Measurements from ENCODE around the gene FGF14.

Gene FGF14

DNA sequence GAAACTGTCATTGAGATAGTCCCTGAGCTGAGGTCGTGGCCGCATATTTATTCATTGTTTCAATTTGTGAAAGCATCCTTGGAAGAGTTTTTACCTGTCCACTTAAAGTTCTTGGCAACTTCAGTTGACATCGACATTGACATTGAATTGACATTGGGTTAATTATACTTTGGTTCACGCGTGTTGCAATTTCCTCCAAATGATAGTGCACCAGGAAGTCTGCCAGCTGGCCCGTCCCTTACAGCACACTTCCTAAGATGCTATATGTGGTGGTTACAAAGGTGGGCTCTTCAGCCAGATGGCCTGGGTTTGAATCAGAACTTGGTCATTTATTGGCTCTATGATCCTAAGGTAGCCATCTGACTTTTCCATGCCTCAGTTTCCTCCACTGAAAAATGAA is 176.0 kb downstream of the FGF14 start:
- in situ Hi-C loops (cut with HindIII; ENCODE audit: low pct_ligation_motif_present, low sequenced_read_pairs): no loop called here
- Histone ChIP-seq H3K4me3 (ENCODE audit: low read depth, low read length) (no peak overlapping the region), H3K36me3 (replicated peaks) (no peaks in the 10 kb centered on the region), H3K27ac (no peak overlapping the region), H3K27me3 (replicated peaks) (no peaks in the 10 kb centered on the region)
- TF ChIP-seq, protein P1, sequence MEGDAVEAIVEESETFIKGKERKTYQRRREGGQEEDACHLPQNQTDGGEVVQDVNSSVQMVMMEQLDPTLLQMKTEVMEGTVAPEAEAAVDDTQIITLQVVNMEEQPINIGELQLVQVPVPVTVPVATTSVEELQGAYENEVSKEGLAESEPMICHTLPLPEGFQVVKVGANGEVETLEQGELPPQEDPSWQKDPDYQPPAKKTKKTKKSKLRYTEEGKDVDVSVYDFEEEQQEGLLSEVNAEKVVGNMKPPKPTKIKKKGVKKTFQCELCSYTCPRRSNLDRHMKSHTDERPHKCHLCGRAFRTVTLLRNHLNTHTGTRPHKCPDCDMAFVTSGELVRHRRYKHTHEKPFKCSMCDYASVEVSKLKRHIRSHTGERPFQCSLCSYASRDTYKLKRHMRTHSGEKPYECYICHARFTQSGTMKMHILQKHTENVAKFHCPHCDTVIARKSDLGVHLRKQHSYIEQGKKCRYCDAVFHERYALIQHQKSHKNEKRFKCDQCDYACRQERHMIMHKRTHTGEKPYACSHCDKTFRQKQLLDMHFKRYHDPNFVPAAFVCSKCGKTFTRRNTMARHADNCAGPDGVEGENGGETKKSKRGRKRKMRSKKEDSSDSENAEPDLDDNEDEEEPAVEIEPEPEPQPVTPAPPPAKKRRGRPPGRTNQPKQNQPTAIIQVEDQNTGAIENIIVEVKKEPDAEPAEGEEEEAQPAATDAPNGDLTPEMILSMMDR (IDR thresholded peaks at IDR 0.05; ENCODE audit: low read depth, low read length, missing control alignments): no peak
- no peak for DNase-seq

DNA sequence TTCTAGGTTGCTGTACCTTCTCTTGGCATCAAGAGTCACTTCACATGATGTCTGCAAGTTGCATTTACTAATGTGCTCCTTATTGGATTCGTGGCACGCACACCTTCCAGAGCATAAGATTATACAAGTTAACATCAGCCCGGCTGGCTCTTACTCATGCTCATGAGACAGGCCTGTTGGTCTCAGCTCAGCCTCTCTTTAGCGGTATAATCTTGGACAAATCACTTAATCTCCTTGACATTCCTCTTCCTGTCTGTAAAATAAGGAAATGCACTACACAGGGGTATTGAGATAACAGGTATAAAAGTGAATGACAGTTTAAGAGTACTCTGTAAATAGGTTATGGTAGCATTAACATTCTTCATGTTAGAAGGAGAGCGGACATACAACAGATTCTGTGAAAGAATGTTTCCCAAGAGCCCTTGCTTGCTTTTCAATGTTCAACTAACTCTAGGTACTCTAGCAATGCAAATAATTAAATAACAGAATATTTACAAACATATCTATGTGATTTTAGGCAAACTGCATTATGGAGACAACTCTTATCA is 181.1 kb downstream of the FGF14 start:
- TF ChIP-seq, protein P1 (IDR thresholded peaks at IDR 0.05; ENCODE audit: low read depth, low read length, missing control alignments): no peak
- Histone ChIP-seq H3K4me3 (ENCODE audit: low read depth, low read length) (no peak overlapping the region), H3K27ac (no peak overlapping the region), H3K36me3 (replicated peaks) (no peaks in the 10 kb centered on the region), H3K27me3 (replicated peaks) (no peaks in the 10 kb centered on the region)
- in situ Hi-C loops (cut with HindIII; ENCODE audit: low pct_ligation_motif_present, low sequenced_read_pairs): no loop called here
- DNase-seq: no peak

DNA sequence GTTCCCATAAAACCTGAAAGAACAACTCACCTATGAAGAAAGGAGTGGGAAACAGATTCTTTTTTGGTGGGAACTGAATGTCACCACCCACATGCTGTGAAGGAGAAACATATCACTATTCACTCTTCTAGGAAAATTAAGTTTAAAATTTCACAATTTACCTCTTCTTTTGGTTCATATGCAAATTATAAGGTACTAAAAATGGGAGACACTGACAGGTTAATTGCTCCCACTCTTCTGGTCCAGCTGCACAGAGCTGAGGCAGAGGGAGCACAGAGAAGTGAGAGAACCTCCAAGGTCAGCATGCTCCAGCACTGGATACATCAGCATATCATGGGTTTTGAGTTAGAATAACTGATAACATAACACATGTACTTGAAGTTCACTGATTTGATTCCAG is 186.9 kb downstream of the FGF14 start:
- Histone ChIP-seq H3K4me3 (ENCODE audit: low read depth, low read length) (no peak overlapping the region), H3K27me3 (replicated peaks) (no peaks in the 10 kb centered on the region), H3K36me3 (replicated peaks) (no peaks in the 10 kb centered on the region), H3K27ac (no peak overlapping the region)
- in situ Hi-C loops (cut with HindIII; ENCODE audit: low pct_ligation_motif_present, low sequenced_read_pairs): no loop called here
- TF ChIP-seq, protein P1 (IDR thresholded peaks at IDR 0.05; ENCODE audit: low read depth, low read length, missing control alignments): no peak
- no peak for DNase-seq

- H3K4me3 ChIP-seq (ENCODE audit: low read depth, low read length): no peak overlapping the region
- DNase-seq: no peak
- in situ Hi-C loops (cut with HindIII; ENCODE audit: low pct_ligation_motif_present, low sequenced_read_pairs): no loop called here
- H3K27me3 ChIP-seq (replicated peaks): no peaks in the 10 kb centered on the region
- H3K27ac ChIP-seq: no peak overlapping the region
- TF ChIP-seq, protein P1 (IDR thresholded peaks at IDR 0.05; ENCODE audit: low read depth, low read length, missing control alignments): no peak
- H3K36me3 ChIP-seq (replicated peaks): no peaks in the 10 kb centered on the region
Measured at GRCh38 chr13:102212729-102213128, 189.1 kb downstream of the FGF14 start.

DNA sequence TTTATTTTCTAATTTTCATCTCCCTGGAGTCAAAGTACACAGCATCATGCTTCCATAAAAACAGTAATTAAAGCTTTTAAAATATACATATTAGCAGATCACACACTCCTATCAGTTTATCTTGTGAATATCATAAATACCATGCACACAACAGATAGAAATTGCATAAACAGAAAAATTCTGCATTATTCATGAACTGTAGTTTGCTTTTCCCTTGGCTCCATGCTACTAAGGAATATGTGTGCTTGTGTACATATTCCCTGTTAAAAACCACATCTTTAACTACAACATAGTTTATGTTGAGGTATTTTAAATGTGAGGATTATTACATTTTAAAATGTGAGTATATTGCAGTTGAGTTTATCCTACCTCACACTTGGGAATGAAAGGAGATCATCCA is 193.5 kb downstream of the FGF14 start:
- DNase-seq: no peak
- no peak overlapping the region for H3K27ac ChIP-seq
- H3K27me3 ChIP-seq (replicated peaks): no peaks in the 10 kb centered on the region
- in situ Hi-C loops (cut with HindIII; ENCODE audit: low pct_ligation_motif_present, low sequenced_read_pairs): no loop called here
- no peaks in the 10 kb centered on the region for H3K36me3 ChIP-seq (replicated peaks)
- TF ChIP-seq, protein P1 (IDR thresholded peaks at IDR 0.05; ENCODE audit: low read depth, low read length, missing control alignments): no peak
- no peak overlapping the region for H3K4me3 ChIP-seq (ENCODE audit: low read depth, low read length)

- DNase-seq: no peak
- TF ChIP-seq, protein P1 (IDR thresholded peaks at IDR 0.05; ENCODE audit: low read depth, low read length, missing control alignments): no peak
- H3K27ac ChIP-seq: no peak overlapping the region
- in situ Hi-C loops (cut with HindIII; ENCODE audit: low pct_ligation_motif_present, low sequenced_read_pairs): no loop called here
- H3K36me3 ChIP-seq (replicated peaks): no peaks in the 10 kb centered on the region
- no peaks in the 10 kb centered on the region for H3K27me3 ChIP-seq (replicated peaks)
- no peak overlapping the region for H3K4me3 ChIP-seq (ENCODE audit: low read depth, low read length)
Measured at GRCh38 chr13:102207680-102208342, 194.0 kb downstream of the FGF14 start.

Measured in brain microvascular endothelial cell (primary cell).